ENCODE results near the gene GABBR2. TPM values are rescaled to one million over a fixed set of nuclear protein-coding genes. Genes with fewer than 3 reads are reported as not detected.

The GABBR2 gene
- total RNA-seq, 1 experiment from 2014 or later = 3.8 TPM

DNA sequence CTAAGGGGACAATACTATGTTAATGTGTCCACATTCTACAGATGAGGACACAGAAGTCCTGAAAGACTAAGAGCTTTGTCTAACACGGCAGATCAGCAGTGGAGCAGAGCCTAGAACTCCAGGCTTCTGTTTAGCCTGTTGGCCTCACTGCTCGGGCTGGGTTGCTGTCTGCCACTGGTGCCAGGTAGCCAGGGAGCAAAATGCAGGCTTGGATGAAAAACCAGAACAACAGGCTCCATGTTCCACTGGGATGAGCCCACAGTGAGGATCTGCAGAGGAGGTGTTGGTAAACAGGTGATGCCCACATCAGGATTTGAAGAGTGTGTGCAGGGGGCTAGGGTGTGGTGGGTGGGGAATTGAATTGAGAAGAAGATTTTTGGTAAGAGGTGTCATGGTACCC is 339.3 kb downstream of the GABBR2 start:
- H3K4me3 ChIP-seq = no peak overlapping the region
- peaks cover 14% of the 10 kb centered on the region for H3K9me3 ChIP-seq
- no peak for DNase-seq
- H3K27me3 ChIP-seq = no peaks in the 10 kb centered on the region
- no peaks in the 10 kb centered on the region for H3K36me3 ChIP-seq

GRCh38 chr9:98369066-98369425 is 339.7 kb downstream of the GABBR2 start:
- no peak for DNase-seq
- peaks cover 14% of the 10 kb centered on the region for H3K9me3 ChIP-seq
- H3K4me3 ChIP-seq = no peak overlapping the region
- H3K27me3 ChIP-seq = no peaks in the 10 kb centered on the region
- H3K36me3 ChIP-seq = no peaks in the 10 kb centered on the region

GRCh38 chr9:98368366-98369065 is 340.2 kb downstream of the GABBR2 start:
- H3K9me3 ChIP-seq = peaks cover 14% of the 10 kb centered on the region
- no peak overlapping the region for H3K4me3 ChIP-seq
- H3K27me3 ChIP-seq = no peaks in the 10 kb centered on the region
- H3K36me3 ChIP-seq = no peaks in the 10 kb centered on the region
- DNase-seq = no peak

GRCh38 chr9:98367923-98368322 is 340.8 kb downstream of the GABBR2 start:
- Histone ChIP-seq H3K4me3 (no peak overlapping the region), H3K9me3 (peaks cover 14% of the 10 kb centered on the region), H3K27me3 (no peaks in the 10 kb centered on the region), H3K36me3 (no peaks in the 10 kb centered on the region)
- no peak for DNase-seq

DNA sequence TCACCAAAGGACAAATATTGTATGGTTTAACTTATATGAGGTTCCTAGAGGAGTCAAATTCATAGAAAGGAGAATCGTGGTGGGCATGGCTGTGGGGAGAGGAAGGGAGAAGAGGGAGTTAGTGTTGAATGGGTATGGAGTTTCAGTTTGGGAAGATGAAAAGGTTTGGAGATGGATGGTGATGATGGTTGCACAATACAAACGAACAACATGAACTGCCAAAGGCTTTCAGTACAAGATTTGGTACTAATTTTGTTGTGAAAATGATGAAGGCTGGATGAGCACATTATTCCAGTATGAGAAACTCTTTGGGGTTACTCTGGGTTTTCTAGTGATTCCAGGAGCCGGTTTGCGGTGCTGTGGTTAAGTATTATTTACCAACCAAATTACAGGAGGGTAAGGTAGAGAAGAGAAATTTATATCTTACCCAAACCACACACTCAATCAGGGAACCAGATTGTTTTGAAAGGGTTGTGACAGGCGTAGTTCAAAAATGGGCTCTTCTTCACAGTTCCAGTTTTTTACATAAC is 341.3 kb downstream of the GABBR2 start:
- no peaks in the 10 kb centered on the region for H3K27me3 ChIP-seq
- DNase-seq = no peak
- no peak overlapping the region for H3K4me3 ChIP-seq

GRCh38 chr9:98365781-98366180 is 343.0 kb downstream of the GABBR2 start:
- DNase-seq = no peak
- Histone ChIP-seq H3K36me3 (no peaks in the 10 kb centered on the region), H3K9me3 (peaks cover 14% of the 10 kb centered on the region), H3K4me3 (no peak overlapping the region), H3K27me3 (no peaks in the 10 kb centered on the region)

More for the DNA sequence above, 341.3 kb downstream of the GABBR2 start:
- Histone ChIP-seq H3K9me3 (peaks cover 14% of the 10 kb centered on the region), H3K36me3 (no peaks in the 10 kb centered on the region)

- no peak for DNase-seq
- peaks cover 14% of the 10 kb centered on the region for H3K9me3 ChIP-seq
- H3K36me3 ChIP-seq = no peaks in the 10 kb centered on the region
- H3K4me3 ChIP-seq = no peak overlapping the region
- H3K27me3 ChIP-seq = no peaks in the 10 kb centered on the region
These were observed 343.5 kb downstream of the GABBR2 start for GRCh38 chr9:98365227-98365669.

DNA sequence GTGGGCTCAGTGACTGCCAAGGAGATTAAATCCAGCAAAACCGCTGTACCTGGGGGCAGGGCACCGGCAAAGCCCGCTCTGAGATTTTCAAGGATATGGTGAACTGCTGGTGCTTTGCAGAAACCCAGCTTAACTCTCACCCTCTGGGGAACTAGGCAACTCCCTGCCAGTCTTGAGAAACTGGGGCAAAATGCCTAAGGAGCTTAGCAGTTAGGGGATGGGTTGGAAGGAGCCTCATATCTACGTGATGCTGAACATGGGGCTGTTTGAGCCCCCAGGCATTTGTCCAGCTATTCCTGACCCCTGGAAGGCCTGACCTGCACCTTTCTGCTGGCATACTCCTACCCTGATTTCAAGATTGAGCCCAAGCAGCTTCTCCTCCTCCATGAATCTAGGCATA is 344.6 kb downstream of the GABBR2 start:
- Histone ChIP-seq H3K4me3 (no peak overlapping the region), H3K36me3 (no peaks in the 10 kb centered on the region), H3K9me3 (peaks cover 14% of the 10 kb centered on the region), H3K27me3 (no peaks in the 10 kb centered on the region)
- no peak for DNase-seq

GRCh38 chr9:98363644-98364043 is 345.1 kb downstream of the GABBR2 start:
- Histone ChIP-seq H3K9me3 (peaks cover 14% of the 10 kb centered on the region), H3K36me3 (no peaks in the 10 kb centered on the region), H3K4me3 (no peak overlapping the region), H3K27me3 (no peaks in the 10 kb centered on the region)
- DNase-seq = no peak

DNA sequence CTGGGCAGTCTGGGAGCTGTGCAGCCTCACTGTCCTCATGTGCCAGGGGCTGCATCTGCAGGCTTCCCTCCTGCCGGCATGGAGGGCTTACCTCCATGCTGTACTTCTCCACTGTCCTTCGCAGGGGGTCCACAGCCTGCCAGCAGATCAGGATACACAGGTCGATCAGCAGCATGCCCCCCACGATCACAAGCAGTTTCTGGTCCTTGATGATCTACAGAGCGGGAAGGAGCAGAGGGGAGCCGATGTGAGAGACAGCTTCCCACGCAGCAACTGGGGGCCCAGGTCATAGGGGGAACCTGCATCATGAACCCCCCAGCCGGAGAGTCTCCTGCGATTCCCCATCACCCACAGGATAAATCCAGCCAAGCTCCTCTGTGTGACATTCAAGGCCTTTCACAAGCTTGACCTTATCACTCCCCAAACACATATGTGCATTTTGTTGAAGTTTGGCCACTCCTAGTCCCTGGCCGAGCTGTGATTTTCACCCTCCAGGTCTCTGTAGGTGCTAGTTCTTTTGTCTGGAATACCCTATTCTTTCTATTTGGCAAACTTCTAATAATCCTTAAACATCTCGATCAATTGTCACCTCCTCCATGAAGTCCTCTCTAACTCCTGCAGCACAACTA is 346.0 kb downstream of the GABBR2 start:
- no peak for DNase-seq
- Histone ChIP-seq H3K36me3 (no peaks in the 10 kb centered on the region), H3K4me3 (no peak overlapping the region), H3K27me3 (no peaks in the 10 kb centered on the region), H3K9me3 (peaks cover 14% of the 10 kb centered on the region)

- no peaks in the 10 kb centered on the region for H3K27me3 ChIP-seq
- no peak overlapping the region for H3K4me3 ChIP-seq
- peaks cover 14% of the 10 kb centered on the region for H3K9me3 ChIP-seq
- H3K36me3 ChIP-seq = no peaks in the 10 kb centered on the region
- no peak for DNase-seq
These were observed 347.1 kb downstream of the GABBR2 start for GRCh38 chr9:98361645-98362044.

GRCh38 chr9:98360176-98360708 is 348.5 kb downstream of the GABBR2 start:
- H3K36me3 ChIP-seq = no peaks in the 10 kb centered on the region
- DNase-seq = no peak

DNA sequence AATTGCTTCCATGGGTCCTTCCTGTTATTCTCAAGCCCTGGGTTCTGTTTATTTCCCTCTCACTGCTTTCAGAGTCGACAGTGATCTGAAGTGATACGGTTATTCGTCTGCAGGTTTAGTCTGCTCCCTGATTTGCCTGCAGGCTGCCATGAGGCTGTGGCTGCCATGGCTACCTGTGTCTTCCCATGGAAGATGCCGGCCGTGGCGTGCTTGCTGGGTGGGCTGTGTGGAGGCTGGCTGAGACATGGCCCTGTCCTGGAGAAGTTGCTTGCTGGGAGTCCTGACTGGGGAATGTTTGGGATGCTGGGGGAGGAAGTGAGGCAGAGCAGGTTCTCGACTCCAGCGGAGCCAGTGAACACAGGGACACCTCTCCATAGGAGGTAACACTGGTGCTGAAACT is 349.2 kb downstream of the GABBR2 start:
- H3K9me3 ChIP-seq = no peaks in the 10 kb centered on the region
- H3K36me3 ChIP-seq = no peaks in the 10 kb centered on the region
- no peaks in the 10 kb centered on the region for H3K27me3 ChIP-seq
- no peak overlapping the region for H3K4me3 ChIP-seq
- DNase-seq = no peak

More at GRCh38 chr9:98360176-98360708, 348.5 kb downstream of the GABBR2 start:
- Histone ChIP-seq H3K27me3 (no peaks in the 10 kb centered on the region), H3K4me3 (no peak overlapping the region), H3K9me3 (peaks cover 5% of the 10 kb centered on the region)

- Histone ChIP-seq H3K36me3 (no peaks in the 10 kb centered on the region), H3K4me3 (no peak overlapping the region), H3K27me3 (no peaks in the 10 kb centered on the region), H3K9me3 (no peaks in the 10 kb centered on the region)
- DNase-seq = peak; percentile 65
These were observed 350.7 kb downstream of the GABBR2 start for GRCh38 chr9:98357921-98358535.

- Histone ChIP-seq H3K4me3 (no peak overlapping the region), H3K9me3 (no peaks in the 10 kb centered on the region), H3K27me3 (no peaks in the 10 kb centered on the region), H3K36me3 (no peaks in the 10 kb centered on the region)
- DNase-seq = peak; percentile 30
These were observed 351.6 kb downstream of the GABBR2 start for GRCh38 chr9:98356953-98357690.

DNA sequence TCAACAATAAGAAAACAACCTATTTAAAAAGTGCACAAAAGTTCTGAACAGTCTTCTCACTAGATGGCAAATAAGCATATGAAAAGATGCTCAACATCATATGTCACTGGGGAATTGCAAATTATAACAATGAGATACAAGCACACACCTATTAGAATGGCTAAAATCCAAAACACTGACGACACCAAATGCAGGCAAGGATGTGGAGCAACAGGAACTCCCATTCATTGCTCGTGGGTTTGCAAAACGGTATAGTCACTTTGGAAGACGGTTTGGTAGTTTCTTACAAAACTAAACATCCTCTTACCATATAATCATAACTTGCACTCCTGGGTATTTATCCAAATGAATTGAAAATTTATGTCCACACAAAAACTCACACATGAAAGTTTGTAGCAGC is 352.4 kb downstream of the GABBR2 start:
- H3K9me3 ChIP-seq = 0 out of 2 replicates have a peak, but pooled peaks cover under 1% of the 10 kb centered on the region
- H3K4me3 ChIP-seq = no peak overlapping the region
- DNase-seq = no peak
- H3K27me3 ChIP-seq = no peaks in the 10 kb centered on the region
- no peaks in the 10 kb centered on the region for H3K36me3 ChIP-seq

- no peak overlapping the region for H3K4me3 ChIP-seq
- no peak for DNase-seq
- no peaks in the 10 kb centered on the region for H3K36me3 ChIP-seq
- H3K9me3 ChIP-seq = peaks cover 7% of the 10 kb centered on the region; the same call in 1 of the 2 replicates
- no peaks in the 10 kb centered on the region for H3K27me3 ChIP-seq
These were observed 357.4 kb downstream of the GABBR2 start for GRCh38 chr9:98351370-98351769.

Measured in MG63 (cell line).